Natural killer cell (primary cell): Measurements from ENCODE around the gene ZDHHC14. TPM values are rescaled to one million over a fixed set of nuclear protein-coding genes. Genes with fewer than 3 reads are reported as not detected.

ENCODE experiments used
- ATAC-seq, 3 donors: fragments of 150-1000 bp in 2 of 3; fragments of 200-7000 bp in 1 of 3; cut with Tn5 transposase; 1 replicate in 1 of 3; 2 replicates in 2 of 3; pipeline ENCODE4 v1.10.0; 2021; ENCODE audit warnings: mild to moderate bottlenecking in 2 of 3, moderate library complexity in 2 of 3
- DNase-seq, 2 donors: peaks; one replicate each; pipeline versions ENCODE4 v3.0.0 to v3.0.0-alpha.2; 2013 to 2021; ENCODE audit warnings: mixed read lengths in 1 of 2
- H3K27ac ChIP-seq: one replicate; pipeline ENCODE4 v1.5.1; 2013; ENCODE audit warnings: mild to moderate bottlenecking, low read length
- H3K27me3 ChIP-seq: one replicate; pipeline ENCODE4 v1.6.1; 2013; ENCODE audit warnings: low read length; ENCODE audit not compliant: control insufficient read depth, insufficient read depth
- H3K36me3 ChIP-seq: one replicate; pipeline ENCODE4 v1.6.1; 2013; ENCODE audit warnings: low read length; ENCODE audit not compliant: control insufficient read depth, insufficient read depth
- H3K4me1 ChIP-seq: one replicate; pipeline ENCODE4 v1.6.1; 2013; ENCODE audit warnings: low read length; ENCODE audit not compliant: control insufficient read depth, insufficient read depth
- H3K4me3 ChIP-seq: one replicate; pipeline ENCODE4 v1.5.1; 2013; ENCODE audit warnings: low read length
- H3K9me3 ChIP-seq: one replicate; pipeline ENCODE4 v1.6.1; 2013; ENCODE audit warnings: low read length; ENCODE audit not compliant: control insufficient read depth, insufficient read depth
- H3K27ac Mint-ChIP-seq, 2 donors: one replicate each; pipeline ENCODE4 v1.8.0; 2022; ENCODE audit warnings: mild to moderate bottlenecking in 2 of 2, mixed read lengths in 2 of 2, moderate library complexity in 1 of 2
- H3K27me3 Mint-ChIP-seq, 2 donors: one replicate each; pipeline ENCODE4 v1.8.0; 2022; ENCODE audit warnings: low read depth in 2 of 2, mixed read lengths in 2 of 2
- H3K36me3 Mint-ChIP-seq: one replicate; pipeline ENCODE4 v1.8.0; 2022; ENCODE audit warnings: mixed read lengths
- H3K4me1 Mint-ChIP-seq, 2 donors: one replicate each; pipeline ENCODE4 v1.8.0; 2022; ENCODE audit warnings: mixed read lengths in 2 of 2
- H3K4me3 Mint-ChIP-seq: one replicate; pipeline ENCODE4 v1.8.0; 2022; ENCODE audit warnings: mild to moderate bottlenecking, moderate library complexity, mixed read lengths
- H3K9me3 Mint-ChIP-seq, 2 donors: one replicate each; pipeline ENCODE4 v1.8.0; 2022; ENCODE audit warnings: mixed read lengths in 2 of 2
- CTCF ChIP-seq: fragments of 200-600 bp; IDR thresholded peaks from one replicate; pipeline ENCODE4 v1.8.0; 2022; ENCODE audit warnings: antibody characterized with exemption
- WGBS: methylation state at CpG from one replicate; pipeline ENCODE4 v1.1.7; 2013; ENCODE audit warnings: missing lambda C conversion rate; ENCODE audit not compliant: insufficient coverage; 5-methylcytosine and 5-hydroxymethylcytosine counted together
- intact Hi-C: fragments of 100-400 bp; cut with micrococcal nuclease; formaldehyde crosslinking; loops from one replicate; pipeline ENCODE4 v1.14.2; 2022
- total RNA-seq, 4 donors: library from RNA; stranded (reverse); fragments of 120-200 nt in 1 of 4; gene quantifications; one replicate each; pipeline versions ENCODE4 v1.2.3 to v1.2.4, GENCODE V29; 2013 to 2022

Gene ZDHHC14
- total RNA-seq, 3 donors from 2014 or later (not counting 1 experiment from before 2014, with no cell fraction given): 6.7 to 11.3 (median 10.6) TPM

GRCh38 chr6:157455731-157456523 lies 74.9 kb downstream of the ZDHHC14 start:
- Mint-ChIP-seq H3K4me1 (peaks cover 22 to 27% of the 10 kb centered on the region in 2 donors), H3K9me3 (no peaks in the 10 kb centered on the region), H3K27ac (peak overlapping the region; percentile 31 to 61), H3K36me3 (no peaks in the 10 kb centered on the region), H3K4me3 (peak overlapping the region; percentile 21), H3K27me3 (peaks cover 0 to 3% of the 10 kb centered on the region in 2 donors)
- WGBS: 77% methylated on average over 25 of the region's 25 CpGs
- Histone ChIP-seq H3K27ac (no peak overlapping the region), H3K4me1 (peaks cover 36% of the 10 kb centered on the region), H3K4me3 (no peak overlapping the region), H3K36me3 (no peaks in the 10 kb centered on the region), H3K9me3 (no peaks in the 10 kb centered on the region), H3K27me3 (no peaks in the 10 kb centered on the region)
- ATAC-seq (peak in 1 of 3 donors; percentile 73), DNase-seq (no peak)
- intact Hi-C loops: no loop called here
- no peak for TF ChIP-seq CTCF

GRCh38 chr6:157456524-157456829 lies 75.5 kb downstream of the ZDHHC14 start:
- DNase-seq (peak in 1 of 2 donors; percentile 40), ATAC-seq (no peak)
- WGBS: 35% methylated on average over 4 of the region's 4 CpGs
- peak overlapping the region in 1 of 2 donors; percentile 61 for H3K27ac Mint-ChIP-seq
- Histone ChIP-seq H3K4me3 (no peak overlapping the region), H3K36me3 (no peaks in the 10 kb centered on the region), H3K4me1 (peaks cover 42% of the 10 kb centered on the region), H3K27me3 (no peaks in the 10 kb centered on the region), H3K9me3 (no peaks in the 10 kb centered on the region), H3K27ac (no peak overlapping the region)
- no peaks in the 10 kb centered on the region for H3K36me3 Mint-ChIP-seq
- no peaks in the 10 kb centered on the region for H3K9me3 Mint-ChIP-seq
- peaks cover 25 to 32% of the 10 kb centered on the region in 2 donors for H3K4me1 Mint-ChIP-seq
- H3K4me3 Mint-ChIP-seq: peak overlapping the region; percentile 21
- intact Hi-C loops: no loop called here
- H3K27me3 Mint-ChIP-seq: peaks cover 0 to 3% of the 10 kb centered on the region in 2 donors
- no peak for TF ChIP-seq CTCF

- Mint-ChIP-seq H3K4me1 (peaks cover 25 to 32% of the 10 kb centered on the region in 2 donors), H3K9me3 (no peaks in the 10 kb centered on the region), H3K36me3 (no peaks in the 10 kb centered on the region), H3K27ac (no peak overlapping the region), H3K27me3 (peaks cover 0 to 3% of the 10 kb centered on the region in 2 donors), H3K4me3 (no peak overlapping the region)
- no peaks in the 10 kb centered on the region for H3K27me3 ChIP-seq
- no peak for TF ChIP-seq CTCF
- no peaks in the 10 kb centered on the region for H3K36me3 ChIP-seq
- ATAC-seq (no peak), DNase-seq (no peak)
- intact Hi-C loops: no loop called here
- WGBS: 82% methylated on average over 5 of the region's 6 CpGs
- no peak overlapping the region for H3K4me3 ChIP-seq
- peaks cover 46% of the 10 kb centered on the region for H3K4me1 ChIP-seq
- no peaks in the 10 kb centered on the region for H3K9me3 ChIP-seq
- H3K27ac ChIP-seq: no peak overlapping the region
Measured at GRCh38 chr6:157457787-157458186, 76.8 kb downstream of the ZDHHC14 start.

- DNase-seq: no peak
- peaks cover 0 to 3% of the 10 kb centered on the region in 2 donors for H3K27me3 Mint-ChIP-seq
- H3K27ac Mint-ChIP-seq: peak overlapping the region in 1 of 2 donors; percentile 40
- Histone ChIP-seq H3K27me3 (no peaks in the 10 kb centered on the region), H3K4me3 (no peak overlapping the region), H3K9me3 (no peaks in the 10 kb centered on the region), H3K4me1 (peaks cover 46% of the 10 kb centered on the region), H3K27ac (no peak overlapping the region), H3K36me3 (no peaks in the 10 kb centered on the region)
- 72% methylated on average over 5 of the region's 5 CpGs for WGBS
- H3K9me3 Mint-ChIP-seq: no peaks in the 10 kb centered on the region
- ATAC-seq: no peak
- intact Hi-C loops: no loop called here
- H3K4me1 Mint-ChIP-seq: peaks cover 25 to 32% of the 10 kb centered on the region in 2 donors
- no peaks in the 10 kb centered on the region for H3K36me3 Mint-ChIP-seq
- no peak overlapping the region for H3K4me3 Mint-ChIP-seq
- no peak for TF ChIP-seq CTCF
Measured at GRCh38 chr6:157459327-157459726, 78.3 kb downstream of the ZDHHC14 start.
